ENCODE measurements around the gene STX12. TPM values are rescaled to one million over a fixed set of nuclear protein-coding genes. Genes with fewer than 3 reads are reported as not detected.
"Not testable (repeated sequence)": the region's sequence is repeated elsewhere in the genome, so short reads cannot be mapped to it uniquely, and the experiment has no call there.

STX12 gene
- total RNA-seq, 3 donors from 2014 or later, result 58.1 to 64.9 (median 61.8) TPM

GRCh38 chr1:27868556-27868931, 95.5 kb downstream of the STX12 start:
- ATAC-seq, result no peak
- peak in 1 of 3 donors; percentile 49 for DNase-seq
- H3K9me3 ChIP-seq, result no peaks in the 10 kb centered on the region
- peaks cover 15% of the 10 kb centered on the region for H3K4me1 ChIP-seq (ENCODE audit: low read depth)
- H3K4me3 ChIP-seq, result no peak overlapping the region
- intact Hi-C loops (cut with DNase I, micrococcal nuclease), result no loop called here
- TF ChIP-seq CTCF (IDR thresholded peaks at IDR 0.05), result no peak
- no peaks in the 10 kb centered on the region for H3K36me3 ChIP-seq (ENCODE audit: low read depth)

DNA sequence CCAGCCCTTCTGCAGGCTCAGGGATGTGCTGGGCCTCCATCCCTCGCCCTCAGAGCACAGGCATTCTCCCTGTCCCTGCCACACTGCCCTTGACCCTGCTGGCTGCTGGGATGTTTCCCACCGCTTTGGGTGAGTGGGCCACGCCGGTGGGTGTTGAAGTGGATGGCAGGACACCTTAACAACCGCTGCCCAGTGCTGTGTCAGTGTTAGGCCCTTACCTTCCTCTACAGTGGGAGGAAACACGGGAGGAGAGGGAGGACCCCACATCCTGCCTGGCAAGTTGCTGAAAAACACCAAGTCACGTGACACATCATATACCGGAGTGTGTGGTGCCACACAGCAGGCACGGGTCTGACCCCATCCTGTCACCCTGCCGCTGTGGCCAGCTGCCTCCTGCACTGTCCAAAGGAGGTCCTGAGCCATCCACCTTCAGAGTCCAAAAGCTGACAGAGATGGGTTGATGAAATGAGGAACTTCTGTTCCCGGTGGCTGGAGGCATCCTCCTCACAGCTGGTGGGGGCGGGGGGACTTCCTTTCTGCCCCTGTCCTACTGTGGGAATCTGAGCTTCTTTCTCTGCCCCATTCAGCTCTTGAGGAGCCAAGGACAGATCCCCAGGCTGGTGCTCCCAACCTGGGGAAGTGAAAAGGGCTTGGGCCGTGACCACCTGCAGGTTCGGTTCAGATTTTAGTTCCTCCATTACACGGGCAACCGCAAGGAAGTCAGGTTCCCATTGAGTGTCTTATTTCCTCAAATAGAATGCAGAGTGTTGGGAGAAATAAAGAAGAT, 96.1 kb downstream of the STX12 start:
- no peak for TF ChIP-seq CTCF (IDR thresholded peaks at IDR 0.05)
- peak; percentile 64 for ATAC-seq

DNA sequence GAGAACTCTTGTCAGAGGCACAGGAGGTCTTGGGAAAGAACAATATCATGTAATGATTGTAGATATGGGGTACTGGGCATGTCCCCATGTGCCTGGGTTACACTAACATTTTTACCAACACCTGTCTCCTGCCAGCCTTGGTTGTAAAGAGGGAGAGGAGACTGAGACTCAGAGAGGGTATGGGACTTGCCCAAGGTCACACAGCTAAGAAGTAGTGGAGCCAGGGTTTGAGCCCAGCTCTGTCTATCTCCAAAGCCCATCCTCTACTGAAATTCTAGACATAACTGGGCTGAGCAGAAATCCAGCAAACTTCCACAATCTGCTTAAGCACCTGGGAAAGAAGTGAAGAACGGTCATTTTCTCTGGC, 96.7 kb downstream of the STX12 start:
- Histone ChIP-seq H3K4me3 (no peak overlapping the region), H3K36me3 (ENCODE audit: low read depth) (no peaks in the 10 kb centered on the region), H3K4me1 (ENCODE audit: low read depth) (peaks cover 15% of the 10 kb centered on the region), H3K9me3 (no peaks in the 10 kb centered on the region)
- DNase-seq (no peak), ATAC-seq (no peak)
- intact Hi-C loops (cut with DNase I, micrococcal nuclease), result no loop called here
- no peak for TF ChIP-seq CTCF (IDR thresholded peaks at IDR 0.05)

More for the DNA sequence above, 96.1 kb downstream of the STX12 start:
- DNase-seq, result peak in 2 of 3 donors; percentile 50 to 83
- H3K4me3 ChIP-seq, result no peak overlapping the region
- no peaks in the 10 kb centered on the region for H3K9me3 ChIP-seq
- intact Hi-C loops (cut with DNase I, micrococcal nuclease), result no loop called here
- peaks cover 15% of the 10 kb centered on the region for H3K4me1 ChIP-seq (ENCODE audit: low read depth)
- no peaks in the 10 kb centered on the region for H3K36me3 ChIP-seq (ENCODE audit: low read depth)

GRCh38 chr1:27871076-27871475, 98.1 kb downstream of the STX12 start:
- H3K9me3 ChIP-seq; H3K36me3 ChIP-seq (ENCODE audit: low read depth); intact Hi-C loops (cut with DNase I, micrococcal nuclease); DNase-seq; H3K4me3 ChIP-seq; ATAC-seq: not testable (repeated sequence)
- H3K4me1 ChIP-seq (ENCODE audit: low read depth), result peaks cover 20% of the 10 kb centered on the region

DNA sequence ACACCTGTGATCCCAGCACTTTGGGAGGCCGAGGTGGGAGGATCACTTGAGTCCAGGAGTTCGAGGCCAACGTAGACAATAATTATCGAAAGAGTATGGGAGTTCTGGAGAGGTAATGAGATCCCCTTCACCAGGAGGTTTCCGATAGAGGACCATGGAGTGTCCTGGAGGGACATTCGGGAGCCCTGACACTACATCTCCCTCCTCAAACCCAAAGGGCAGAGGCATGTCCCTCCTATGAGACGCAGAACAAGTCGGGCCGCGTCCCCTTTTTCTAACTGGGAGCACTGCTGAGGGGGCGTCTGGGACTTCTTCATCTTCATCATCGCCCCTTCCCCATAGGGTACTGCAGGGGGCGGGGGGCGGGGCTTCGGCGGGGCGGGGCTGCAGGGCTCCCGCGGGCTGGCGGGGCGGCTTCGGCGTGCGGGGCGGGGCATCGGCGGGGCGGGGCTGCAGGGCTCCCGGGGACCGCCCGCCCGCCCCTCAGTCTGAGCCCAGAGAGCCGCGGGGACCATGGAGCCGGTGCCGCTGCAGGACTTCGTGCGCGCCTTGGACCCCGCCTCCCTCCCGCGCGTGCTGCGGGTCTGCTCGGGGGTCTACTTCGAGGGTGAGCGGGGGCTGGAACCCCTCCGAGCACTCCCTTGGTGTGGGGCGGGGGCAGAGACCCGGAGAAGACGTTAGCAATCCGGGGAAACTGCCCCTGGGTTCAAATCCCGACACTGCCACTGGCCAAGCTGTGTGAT, 99.2 kb downstream of the STX12 start, which contains the start of gene THEMIS2:
THEMIS2 (plus strand) TSS at position 486 of the 743 bp plus-strand sequence; CDS start at position 514, 28 bp downstream.
- DNase-seq (peak; percentile 74 to 86 (median 78)), ATAC-seq (peak; percentile 77)
- H3K9me3 ChIP-seq, result no peaks in the 10 kb centered on the region
- no peak within 1 kb of the TSS for H3K4me3 ChIP-seq
- no peaks in the 10 kb centered on the region for H3K36me3 ChIP-seq (ENCODE audit: low read depth)
- intact Hi-C loops (cut with DNase I, micrococcal nuclease), result no loop called here
- peaks cover 20% of the 10 kb centered on the region for H3K4me1 ChIP-seq (ENCODE audit: low read depth)
- no peak for TF ChIP-seq CTCF (IDR thresholded peaks at IDR 0.05)
